Large intestine (tissue), 3 donors: ENCODE results near the gene ODF2. TPM values are rescaled to one million over a fixed set of nuclear protein-coding genes. Genes with fewer than 3 reads are reported as not detected.

ENCODE experiments used
- DNase-seq, 2 donors: peaks; one replicate each; pipeline versions ENCODE4 v3.0.0 to v3.0.0-alpha.2; 2013
- H3K27ac ChIP-seq: one replicate; pipeline ENCODE4 v1.5.1; 2013; ENCODE audit warnings: low read length
- H3K27me3 ChIP-seq: 2 replicates; pipeline ENCODE4 v1.6.1; 2013; ENCODE audit warnings: low read length; ENCODE audit not compliant: control insufficient read depth, insufficient read depth
- H3K36me3 ChIP-seq: 2 replicates; pipeline ENCODE4 v1.6.1; 2013; ENCODE audit warnings: low read length; ENCODE audit not compliant: control insufficient read depth, insufficient read depth
- H3K4me1 ChIP-seq: one replicate; pipeline ENCODE4 v1.6.1; 2013; ENCODE audit warnings: low read length; ENCODE audit not compliant: control insufficient read depth, insufficient read depth
- H3K4me3 ChIP-seq: one replicate; pipeline ENCODE4 v1.5.1; 2013; ENCODE audit warnings: low read length
- H3K9me3 ChIP-seq: one replicate; pipeline ENCODE4 v1.6.1; 2013; ENCODE audit warnings: mild to moderate bottlenecking, low read depth, low read length, moderate library complexity; ENCODE audit not compliant: control insufficient read depth
- WGBS: methylation state at CpG from one replicate; pipeline ENCODE4 v1.1.5; 2013; ENCODE audit warnings: low lambda C conversion rate; ENCODE audit not compliant: insufficient coverage; 5-methylcytosine and 5-hydroxymethylcytosine counted together
- polyA plus RNA-seq: library from polyadenylated mRNA; unstranded; fragments of 120-200 nt; gene quantifications from one replicate; pipeline ENCODE4 v1.2.1, GENCODE V29; 2013

Gene ODF2
- polyA plus RNA-seq, 1 donor, result 27.1 TPM

DNA sequence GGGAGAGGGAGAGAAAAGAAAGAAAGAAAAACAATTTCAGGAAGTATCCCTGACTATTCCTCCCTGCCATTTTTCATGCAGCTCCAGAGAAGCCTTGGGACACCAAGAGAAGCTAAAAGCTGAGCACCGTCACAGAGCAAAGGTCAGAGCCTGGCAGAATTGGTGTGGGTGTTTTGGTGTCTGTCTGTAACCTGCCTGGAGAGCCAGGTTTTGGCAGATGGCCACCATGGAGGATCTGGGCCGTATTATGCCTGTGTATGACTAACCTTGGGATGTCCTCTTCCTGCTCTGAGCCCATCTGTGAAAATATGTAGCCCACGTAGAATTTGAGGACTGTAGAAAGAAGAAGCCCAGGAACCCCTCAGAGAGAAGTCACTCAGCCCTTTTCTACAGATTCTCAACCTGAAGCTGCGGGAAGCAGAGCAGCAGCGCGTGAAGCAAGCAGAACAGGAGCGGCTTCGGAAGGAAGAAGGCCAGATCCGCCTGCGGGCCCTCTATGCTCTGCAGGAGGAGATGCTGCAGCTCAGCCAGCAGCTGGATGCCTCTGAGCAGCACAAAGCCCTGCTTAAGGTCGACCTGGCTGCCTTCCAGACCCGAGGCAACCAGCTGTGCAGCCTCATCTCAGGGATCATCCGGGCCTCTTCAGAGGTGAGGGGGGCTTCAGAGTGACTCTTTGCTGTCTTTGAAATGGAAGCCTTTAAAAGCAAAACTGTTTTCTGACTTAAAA is 67.6 kb downstream of the ODF2 start:
- peak; percentile 9 to 24 for DNase-seq
- H3K4me1 ChIP-seq, result no peaks in the 10 kb centered on the region
- no peaks in the 10 kb centered on the region for H3K9me3 ChIP-seq
- H3K36me3 ChIP-seq, result peaks cover 46% of the 10 kb centered on the region
- H3K27ac ChIP-seq, result no peak overlapping the region
- no peaks in the 10 kb centered on the region for H3K27me3 ChIP-seq
- no CpG with 5 or more reads among the region's 13 CpGs for WGBS
- H3K4me3 ChIP-seq, result no peak overlapping the region

DNA sequence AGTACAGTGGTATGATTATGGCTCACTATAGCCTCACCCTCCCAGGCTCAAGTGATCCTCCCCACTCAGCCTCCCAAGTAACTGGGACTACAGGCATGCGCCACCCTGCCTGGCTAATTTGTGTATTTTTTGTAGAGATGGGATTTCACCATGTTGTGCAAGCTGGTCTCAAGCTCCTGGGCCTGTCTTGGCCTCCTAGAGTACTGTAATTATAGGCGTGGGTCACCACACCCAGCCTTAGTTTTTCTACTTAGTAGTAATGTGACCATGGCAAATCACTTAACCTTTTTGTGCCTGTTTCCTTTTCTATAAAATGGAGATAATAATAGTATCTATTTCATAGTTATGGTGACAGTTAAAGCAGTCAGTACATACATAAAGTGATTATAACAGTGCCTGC is 70.9 kb downstream of the ODF2 start:
- no CpG with 5 or more reads among the region's 2 CpGs for WGBS
- H3K9me3 ChIP-seq, result no peaks in the 10 kb centered on the region
- H3K27me3 ChIP-seq, result no peaks in the 10 kb centered on the region
- no peak overlapping the region for H3K27ac ChIP-seq
- H3K4me1 ChIP-seq, result no peaks in the 10 kb centered on the region
- DNase-seq, result no peak
- peaks cover 58% of the 10 kb centered on the region for H3K36me3 ChIP-seq
- no peak overlapping the region for H3K4me3 ChIP-seq

DNA sequence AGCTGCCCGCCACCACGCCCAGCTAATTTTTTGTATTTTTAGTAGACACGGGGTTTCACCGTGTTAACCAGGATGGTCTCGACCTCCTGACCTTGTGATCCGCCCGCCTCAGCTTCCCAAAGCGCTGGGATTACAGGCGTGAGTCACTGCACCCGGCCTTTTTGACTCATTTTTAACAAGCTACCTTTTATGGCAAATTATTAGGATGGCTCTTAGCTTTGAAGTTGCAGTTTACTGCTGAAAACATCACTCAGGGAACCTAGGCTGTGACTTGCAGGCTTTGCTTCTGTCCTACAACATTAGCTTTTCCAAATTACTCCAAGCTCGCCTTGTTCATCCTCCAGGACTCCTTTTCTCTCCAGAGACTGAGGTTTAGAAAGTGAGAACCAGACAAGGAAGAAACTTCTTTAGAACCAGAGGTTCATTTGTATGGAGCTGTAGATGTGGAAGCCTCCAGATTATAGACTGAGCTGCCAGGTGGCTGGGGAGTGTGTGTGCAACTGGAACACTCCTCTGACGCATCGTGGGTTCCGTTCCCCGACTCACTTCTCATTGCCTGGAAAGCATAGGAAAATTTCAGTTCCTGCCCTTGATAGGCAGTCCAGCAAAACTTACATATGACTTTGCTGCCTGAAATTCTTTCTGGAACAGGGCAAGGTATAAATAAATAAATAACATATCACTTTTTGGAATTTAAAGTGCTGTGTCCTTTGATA is 72.8 kb downstream of the ODF2 start:
- Histone ChIP-seq H3K27ac (no peak overlapping the region), H3K9me3 (no peaks in the 10 kb centered on the region), H3K4me3 (no peak overlapping the region), H3K36me3 (peaks cover 57% of the 10 kb centered on the region), H3K4me1 (no peaks in the 10 kb centered on the region), H3K27me3 (no peaks in the 10 kb centered on the region)
- no CpG with 5 or more reads among the region's 15 CpGs for WGBS
- no peak for DNase-seq

DNA sequence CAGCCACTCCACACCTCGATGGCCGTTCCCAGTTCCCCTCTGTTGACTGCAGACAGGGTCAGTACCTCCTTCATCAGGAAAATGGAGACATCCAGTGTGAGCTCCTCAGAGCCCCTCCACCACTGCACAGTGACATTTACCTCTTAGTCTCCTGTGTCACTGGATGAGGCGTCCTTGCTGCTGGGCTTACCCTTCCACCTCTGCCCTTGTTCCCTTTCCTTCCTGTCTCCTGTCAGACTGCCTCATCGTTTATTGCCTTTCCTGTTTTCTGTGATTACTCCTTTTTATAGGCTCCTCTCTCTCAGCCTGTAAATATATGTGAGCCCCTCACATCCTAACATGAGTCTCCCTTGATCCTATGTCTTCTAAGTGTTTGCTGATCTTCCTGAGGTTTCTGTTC is 73.4 kb downstream of the ODF2 start:
- H3K9me3 ChIP-seq, result no peaks in the 10 kb centered on the region
- H3K4me3 ChIP-seq, result no peak overlapping the region
- H3K27ac ChIP-seq, result no peak overlapping the region
- WGBS, result 67% methylated on average over 1 of the region's 4 CpGs
- DNase-seq, result no peak
- H3K27me3 ChIP-seq, result no peaks in the 10 kb centered on the region
- peaks cover 58% of the 10 kb centered on the region for H3K36me3 ChIP-seq
- H3K4me1 ChIP-seq, result no peaks in the 10 kb centered on the region

DNA sequence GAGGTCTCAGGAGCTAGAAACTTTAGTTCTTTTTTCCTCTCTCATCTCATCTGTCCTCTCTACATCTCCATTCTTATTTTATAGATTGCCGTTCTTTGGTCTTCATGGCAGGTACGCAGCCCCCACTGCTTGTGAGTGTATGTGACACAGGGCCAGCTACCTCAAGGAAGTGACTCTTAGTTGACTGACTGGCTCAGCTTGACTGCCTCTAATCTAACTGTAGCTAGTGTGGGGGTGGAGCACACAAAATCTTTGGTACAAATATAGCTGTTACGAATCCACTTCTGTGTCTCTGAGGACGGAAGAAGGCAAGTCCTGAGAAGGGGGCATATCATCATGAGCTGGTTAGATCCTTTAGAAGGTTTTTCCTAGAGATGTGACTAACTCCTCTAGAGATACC is 76.8 kb downstream of the ODF2 start:
- H3K27me3 ChIP-seq, result no peaks in the 10 kb centered on the region
- no peak overlapping the region for H3K27ac ChIP-seq
- peaks cover 46% of the 10 kb centered on the region for H3K36me3 ChIP-seq
- H3K4me1 ChIP-seq, result no peaks in the 10 kb centered on the region
- no peak for DNase-seq
- no peaks in the 10 kb centered on the region for H3K9me3 ChIP-seq
- 80% methylated on average over 2 of the region's 4 CpGs for WGBS
- H3K4me3 ChIP-seq, result no peak overlapping the region

DNA sequence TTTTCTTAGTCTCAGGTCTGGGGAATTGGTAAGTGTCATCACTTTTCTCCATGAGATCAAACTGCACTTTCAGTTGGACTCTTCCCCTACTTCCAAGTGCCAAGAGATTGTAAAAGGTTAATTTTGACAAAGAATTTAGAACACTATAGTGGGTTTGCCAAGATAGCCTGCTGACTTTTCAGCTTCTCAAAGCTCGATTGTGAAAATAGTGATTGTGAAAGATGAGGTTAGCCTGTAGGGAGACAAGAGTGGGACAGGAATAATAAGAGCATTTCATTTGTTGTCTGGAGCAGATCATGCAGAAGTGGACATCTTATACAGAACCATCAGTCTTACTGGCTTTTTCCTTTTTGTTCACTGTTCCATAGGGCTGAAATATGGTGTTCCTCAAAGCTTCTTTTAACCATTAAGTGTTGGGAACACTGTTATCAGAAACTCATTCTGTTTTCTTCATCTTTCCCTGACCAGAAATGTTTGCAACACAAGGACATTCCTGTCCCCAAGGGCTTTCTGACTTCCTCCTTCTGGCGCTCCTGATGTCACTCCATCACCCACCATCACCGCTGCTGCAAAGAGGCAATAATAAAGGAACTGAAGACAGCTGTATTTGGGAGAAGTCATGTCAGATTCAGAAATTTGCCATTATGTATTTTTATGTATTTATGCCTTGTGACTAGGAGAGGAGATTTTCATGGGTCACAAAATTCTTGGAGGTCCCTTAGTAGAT is 85.0 kb downstream of the ODF2 start:
- no peak for DNase-seq
- WGBS, result 100% methylated on average over 1 of the region's 3 CpGs
- Histone ChIP-seq H3K4me3 (no peak overlapping the region), H3K9me3 (no peaks in the 10 kb centered on the region), H3K27ac (no peak overlapping the region), H3K36me3 (peaks cover 55% of the 10 kb centered on the region), H3K27me3 (no peaks in the 10 kb centered on the region), H3K4me1 (no peaks in the 10 kb centered on the region)

DNA sequence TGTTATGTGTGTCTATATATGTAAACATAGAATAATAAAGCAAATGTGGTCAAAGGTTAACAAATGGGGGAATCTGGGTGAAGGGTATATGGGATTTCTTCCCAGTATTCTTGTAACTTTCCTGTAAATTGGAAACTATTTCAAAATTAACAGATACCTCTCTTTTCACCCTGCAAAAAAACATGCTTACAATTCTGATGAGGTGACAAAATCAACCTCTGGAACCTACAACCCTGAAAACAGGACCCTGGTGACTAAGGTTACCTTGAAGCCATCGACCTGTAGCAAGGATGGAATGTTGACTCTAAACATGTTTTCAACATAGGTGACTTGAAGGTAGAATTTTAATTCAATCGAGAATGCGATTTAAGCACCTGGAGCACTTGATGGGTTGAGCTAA is 90.7 kb downstream of the ODF2 start:
- DNase-seq, result no peak
- no CpG with 5 or more reads among the region's 3 CpGs for WGBS
- H3K9me3 ChIP-seq, result no peaks in the 10 kb centered on the region
- no peaks in the 10 kb centered on the region for H3K27me3 ChIP-seq
- no peak overlapping the region for H3K27ac ChIP-seq
- peaks cover under 1% of the 10 kb centered on the region for H3K4me1 ChIP-seq
- H3K36me3 ChIP-seq, result peaks cover 10% of the 10 kb centered on the region
- H3K4me3 ChIP-seq, result no peak overlapping the region

DNA sequence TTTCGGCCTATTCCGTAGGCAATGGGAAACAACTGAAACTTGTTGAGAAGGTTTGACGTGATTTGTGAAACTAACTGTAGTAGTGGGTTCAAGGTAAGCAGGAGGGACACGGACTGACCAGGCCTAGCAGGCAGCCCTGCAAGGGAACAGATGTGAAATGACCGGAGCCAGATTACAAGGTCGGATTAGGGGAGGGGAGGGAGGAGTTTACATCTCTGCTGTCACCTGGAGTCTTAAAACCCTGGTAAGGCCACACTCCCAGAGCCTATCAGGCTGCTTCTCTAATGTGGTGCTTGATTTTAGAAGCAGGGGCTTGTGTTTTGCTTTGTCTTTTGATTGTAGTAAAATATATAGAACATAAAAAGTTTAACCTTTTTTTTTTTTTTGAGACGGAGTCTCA is 93.1 kb downstream of the ODF2 start:
- no CpG with 5 or more reads among the region's 7 CpGs for WGBS

DNA sequence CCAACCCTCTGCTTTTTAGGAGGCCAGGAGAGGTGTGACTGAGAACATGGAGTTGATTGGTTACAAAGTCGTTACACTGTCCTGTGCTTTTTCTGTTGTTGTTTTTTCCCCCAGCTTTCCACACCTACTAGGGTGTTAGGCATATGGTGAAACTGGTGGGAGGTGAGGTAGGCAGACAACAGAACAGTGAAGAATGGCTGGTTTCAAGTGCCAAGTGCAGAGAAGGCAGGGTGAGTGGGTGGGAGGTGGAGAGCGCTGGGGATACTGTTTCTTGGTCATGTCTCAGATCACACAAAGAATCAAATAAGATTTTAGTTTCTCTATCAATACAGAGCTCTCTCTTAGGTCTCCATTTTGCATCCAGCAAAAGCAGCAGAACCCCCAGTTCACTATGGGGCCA is 94.4 kb downstream of the ODF2 start:
- Histone ChIP-seq H3K27me3 (no peaks in the 10 kb centered on the region), H3K9me3 (no peaks in the 10 kb centered on the region), H3K4me1 (peaks cover 22% of the 10 kb centered on the region), H3K27ac (peak overlapping the region; percentile 78), H3K4me3 (no peak overlapping the region), H3K36me3 (no peaks in the 10 kb centered on the region)
- no peak for DNase-seq
- WGBS, result no CpG with 5 or more reads among the region's 2 CpGs

More for the DNA sequence above, 93.1 kb downstream of the ODF2 start:
- no peak overlapping the region for H3K4me3 ChIP-seq
- H3K27ac ChIP-seq, result no peak overlapping the region
- H3K36me3 ChIP-seq, result no peaks in the 10 kb centered on the region
- peaks cover 8% of the 10 kb centered on the region for H3K4me1 ChIP-seq
- H3K27me3 ChIP-seq, result no peaks in the 10 kb centered on the region
- no peak for DNase-seq
- H3K9me3 ChIP-seq, result no peaks in the 10 kb centered on the region
